ENCODE data around the gene RBM43. TPM values are rescaled to one million over a fixed set of nuclear protein-coding genes. Genes with fewer than 3 reads are reported as not detected.

Gene RBM43
- total RNA-seq, 1 donor from 2014 or later = 5.1 TPM

DNA sequence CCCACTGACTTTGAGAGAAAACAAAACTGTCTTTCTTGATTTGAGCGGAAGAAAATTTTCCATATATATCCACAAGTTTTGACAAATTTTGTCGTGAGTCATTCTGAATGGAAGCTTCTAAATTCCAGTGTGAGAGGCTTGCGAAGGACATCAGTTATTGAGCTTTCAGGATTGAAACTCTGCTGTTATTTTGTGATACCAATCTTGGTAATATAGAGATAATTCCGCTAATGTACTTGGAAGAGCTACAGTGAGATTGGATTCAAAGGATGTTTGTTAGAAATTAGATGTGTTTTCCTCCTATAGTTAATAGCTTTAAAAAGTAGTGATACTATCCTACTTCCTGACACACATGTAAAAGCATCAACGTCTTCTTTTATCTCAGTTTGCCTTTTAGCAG lies 61.4 kb downstream of the RBM43 start:
- no peak overlapping the region for H3K4me3 Mint-ChIP-seq
- H3K36me3 Mint-ChIP-seq = no peaks in the 10 kb centered on the region
- H3K4me1 Mint-ChIP-seq (ENCODE audit: unreplicated experiment) = peaks cover 13% of the 10 kb centered on the region
- TF ChIP-seq, protein P1, sequence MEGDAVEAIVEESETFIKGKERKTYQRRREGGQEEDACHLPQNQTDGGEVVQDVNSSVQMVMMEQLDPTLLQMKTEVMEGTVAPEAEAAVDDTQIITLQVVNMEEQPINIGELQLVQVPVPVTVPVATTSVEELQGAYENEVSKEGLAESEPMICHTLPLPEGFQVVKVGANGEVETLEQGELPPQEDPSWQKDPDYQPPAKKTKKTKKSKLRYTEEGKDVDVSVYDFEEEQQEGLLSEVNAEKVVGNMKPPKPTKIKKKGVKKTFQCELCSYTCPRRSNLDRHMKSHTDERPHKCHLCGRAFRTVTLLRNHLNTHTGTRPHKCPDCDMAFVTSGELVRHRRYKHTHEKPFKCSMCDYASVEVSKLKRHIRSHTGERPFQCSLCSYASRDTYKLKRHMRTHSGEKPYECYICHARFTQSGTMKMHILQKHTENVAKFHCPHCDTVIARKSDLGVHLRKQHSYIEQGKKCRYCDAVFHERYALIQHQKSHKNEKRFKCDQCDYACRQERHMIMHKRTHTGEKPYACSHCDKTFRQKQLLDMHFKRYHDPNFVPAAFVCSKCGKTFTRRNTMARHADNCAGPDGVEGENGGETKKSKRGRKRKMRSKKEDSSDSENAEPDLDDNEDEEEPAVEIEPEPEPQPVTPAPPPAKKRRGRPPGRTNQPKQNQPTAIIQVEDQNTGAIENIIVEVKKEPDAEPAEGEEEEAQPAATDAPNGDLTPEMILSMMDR (conservative IDR thresholded peaks at IDR 0.05) = no peak
- peaks cover 10% of the 10 kb centered on the region for H3K9me3 Mint-ChIP-seq
- no peaks in the 10 kb centered on the region for H3K27me3 Mint-ChIP-seq
- H3K27ac Mint-ChIP-seq = no peak overlapping the region
- no peak for DNase-seq (ENCODE audit: extremely low spot score, unreplicated experiment)

DNA sequence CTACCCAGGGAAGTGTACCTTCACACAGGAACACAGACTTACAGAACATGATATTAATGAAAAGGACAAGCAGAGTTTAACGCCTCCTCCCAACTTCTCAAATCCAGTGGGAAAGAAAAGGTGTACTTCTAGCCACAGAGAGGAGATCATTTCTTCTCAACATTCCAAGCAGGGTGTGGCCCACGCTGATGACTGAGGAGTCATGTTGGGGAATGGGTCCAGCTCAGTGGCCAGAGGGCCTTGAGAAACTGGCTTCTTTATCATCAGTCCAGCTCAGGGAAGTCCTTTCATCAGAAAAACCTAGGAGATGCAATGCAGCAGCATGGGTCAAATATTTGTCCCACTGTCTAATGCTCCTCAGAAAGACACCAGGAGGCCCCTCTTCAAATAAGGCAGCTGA lies 63.0 kb downstream of the RBM43 start:
- Mint-ChIP-seq H3K27ac (no peak overlapping the region), H3K4me1 (ENCODE audit: unreplicated experiment) (peaks cover 5% of the 10 kb centered on the region), H3K9me3 (peaks cover 10% of the 10 kb centered on the region), H3K4me3 (no peak overlapping the region), H3K36me3 (no peaks in the 10 kb centered on the region), H3K27me3 (no peaks in the 10 kb centered on the region)
- no peak for DNase-seq (ENCODE audit: extremely low spot score, unreplicated experiment)
- TF ChIP-seq, protein P1 (conservative IDR thresholded peaks at IDR 0.05) = no peak

Other genes with a start within 250 kb of the RBM43 start
- gene NMI, start 27.8 kb upstream of the RBM43 start, total RNA-seq (ENCODE audit: low replicate concordance) = 5.8 and 18.9 TPM in 2 replicates
- 0.87 TPM in 1 of 2 replicates, not detected in the other for gene TNFAIP6, start 95.7 kb upstream of the RBM43 start, total RNA-seq (ENCODE audit: low replicate concordance)
- 42.0 and 48.7 TPM in 2 replicates for gene RIF1, start 148.0 kb upstream of the RBM43 start, total RNA-seq (ENCODE audit: low replicate concordance)